ENCODE measurements around the gene SNX5. TPM values are rescaled to one million over a fixed set of nuclear protein-coding genes. Genes with fewer than 3 reads are reported as not detected.
A peak's percentile ranks its signal among the peaks of the same experiment; 100 is the strongest.

Gene SNX5
- total and polyA plus RNA-seq, 2 of the 13 experiments (the other 11 are each of a cell fraction or from before 2014, with no cell fraction given), result 664 to 1,040 TPM

GRCh38 chr20:17938871-17939619, 29.5 kb downstream of the SNX5 start (continued):
- TF ChIP-seq ZNF549 (CRISPR knock-in tag; IDR thresholded peaks at IDR 0.05) (no peak), ZNF639 (CRISPR knock-in tag; conservative IDR thresholded peaks at IDR 0.05) (no peak), MAZ (IDR thresholded peaks at IDR 0.05; ENCODE audit: borderline replicate concordance, low read depth, low read length) (peak; percentile 39; the same call in 1 of the 2 replicates), MAZ (CRISPR knock-in tag; IDR thresholded peaks at IDR 0.05; ENCODE audit: low read depth) (peak; percentile 81), ZNF768 (CRISPR knock-in tag; IDR thresholded peaks at IDR 0.05) (peak; percentile 49; the same call in 1 of the 2 replicates), ZBTB4 (CRISPR knock-in tag; IDR thresholded peaks at IDR 0.05; ENCODE audit: borderline replicate concordance) (peak; percentile 11; the same call in 1 of the 2 replicates), JARID2 (CRISPR knock-in tag; IDR thresholded peaks at IDR 0.05; ENCODE audit: insufficient replicate concordance) (no peak), ZNF792 (CRISPR knock-in tag; IDR thresholded peaks at IDR 0.05) (peak; percentile 47; the same call in 1 of the 2 replicates), ZNF720 (CRISPR knock-in tag; IDR thresholded peaks at IDR 0.05) (no peak), ZNF556 (CRISPR knock-in tag; IDR thresholded peaks at IDR 0.05; ENCODE audit: borderline replicate concordance) (peak; percentile 68; the same call in 1 of the 2 replicates), CBX2 (IDR thresholded peaks at IDR 0.05; ENCODE audit: low read depth, low read length) (no peak), CBX2 (CRISPR knock-in tag; IDR thresholded peaks at IDR 0.05; ENCODE audit: low read depth) (peak; percentile 43; the same call in 1 of the 2 replicates), ZBTB46 (CRISPR knock-in tag; IDR thresholded peaks at IDR 0.05; ENCODE audit: borderline replicate concordance) (0 out of 2 replicates have a peak, but pooled peaks have one; percentile 80), NONO (IDR thresholded peaks at IDR 0.05) (no peak), NONO (CRISPR knock-in tag; conservative IDR thresholded peaks at IDR 0.05) (peak; percentile 93), SRY (CRISPR knock-in tag; IDR thresholded peaks at IDR 0.05) (no peak), AKAP8 (CRISPR knock-in tag; IDR thresholded peaks at IDR 0.05) (peak; percentile 12; the same call in 1 of the 2 replicates), ELF4 (CRISPR knock-in tag; IDR thresholded peaks at IDR 0.05; ENCODE audit: borderline replicate concordance) (peak; percentile 82; the same call in 1 of the 2 replicates), ZNF674 (CRISPR knock-in tag; IDR thresholded peaks at IDR 0.05; ENCODE audit: low read depth) (no peak), PCBP1 (IDR thresholded peaks at IDR 0.05; ENCODE audit: borderline replicate concordance, low read depth, low read length) (no peak), LCORL (IDR thresholded peaks at IDR 0.05) (no peak), LCORL (CRISPR knock-in tag; IDR thresholded peaks at IDR 0.05) (peak; percentile 67), ZNF605 (CRISPR knock-in tag; IDR thresholded peaks at IDR 0.05) (peak; percentile 53; the same call in 1 of the 2 replicates), NCOA5 (CRISPR knock-in tag; IDR thresholded peaks at IDR 0.05) (no peak), SRSF1 (optimal IDR thresholded peaks at IDR 0.05; ENCODE audit: low read depth, low read length) (peak; percentile 47)
